Adipocyte (in vitro differentiated cells): ENCODE data around the gene SLC22A5.
A peak's percentile ranks its signal among the peaks of the same experiment; 100 is the strongest.

Experiments
- DNase-seq: peaks from one replicate; pipeline ENCODE4 v3.0.0-alpha.2; 2015; ENCODE audit warnings: low read depth
- H3K27me3 ChIP-seq: replicated peaks from 2 replicates; pipeline ENCODE4 v1.7.0; 2013; ENCODE audit warnings: mild to moderate bottlenecking, low read length, moderate library complexity; ENCODE audit not compliant: control insufficient read depth, insufficient read depth
- H3K36me3 ChIP-seq: 2 replicates; pipeline ENCODE4 v1.7.0; 2013; ENCODE audit warnings: low read length, mild to moderate bottlenecking, moderate library complexity; ENCODE audit not compliant: control insufficient read depth, insufficient read depth, severe bottlenecking
- H3K4me1 ChIP-seq: 2 replicates; pipeline ENCODE4 v1.7.0; 2013; ENCODE audit warnings: mild to moderate bottlenecking, low read length, moderate library complexity; ENCODE audit not compliant: control insufficient read depth, insufficient read depth
- H3K4me3 ChIP-seq: 2 replicates; pipeline ENCODE4 v1.7.0; 2013; ENCODE audit warnings: mild to moderate bottlenecking, low read length, moderate library complexity
- H3K9ac ChIP-seq: 2 replicates; pipeline ENCODE4 v1.7.0; 2013; ENCODE audit warnings: mild to moderate bottlenecking, low read length, moderate library complexity
- H3K9me3 ChIP-seq: 2 replicates; pipeline ENCODE4 v1.7.0; 2013; ENCODE audit warnings: mild to moderate bottlenecking, low read length, moderate library complexity; ENCODE audit not compliant: control insufficient read depth

SLC22A5 gene

GRCh38 chr5:132425009-132425937 lies 55.8 kb downstream of the SLC22A5 start:
- peak; percentile 75 for DNase-seq
- H3K9ac ChIP-seq, result peak overlapping the region; percentile 69
- H3K4me3 ChIP-seq, result peak overlapping the region; percentile 63
- H3K27me3 ChIP-seq, result no peaks in the 10 kb centered on the region
- H3K36me3 ChIP-seq, result no peaks in the 10 kb centered on the region
- H3K4me1 ChIP-seq, result peaks cover 82% of the 10 kb centered on the region
- no peaks in the 10 kb centered on the region for H3K9me3 ChIP-seq

GRCh38 chr5:132425975-132426524 lies 56.5 kb downstream of the SLC22A5 start:
- H3K9me3 ChIP-seq, result no peaks in the 10 kb centered on the region
- H3K27me3 ChIP-seq, result no peaks in the 10 kb centered on the region
- H3K9ac ChIP-seq, result peak overlapping the region; percentile 69
- no peak for DNase-seq
- peaks cover 76% of the 10 kb centered on the region for H3K4me1 ChIP-seq
- peak overlapping the region; percentile 63 for H3K4me3 ChIP-seq
- H3K36me3 ChIP-seq, result no peaks in the 10 kb centered on the region

GRCh38 chr5:132426525-132427138 lies 57.1 kb downstream of the SLC22A5 start:
- peak; percentile 89 for DNase-seq
- Histone ChIP-seq H3K27me3 (no peaks in the 10 kb centered on the region), H3K9me3 (no peaks in the 10 kb centered on the region), H3K9ac (peak overlapping the region; percentile 69), H3K4me1 (peaks cover 70% of the 10 kb centered on the region), H3K4me3 (peak overlapping the region; percentile 63), H3K36me3 (no peaks in the 10 kb centered on the region)

GRCh38 chr5:132427281-132428146 lies 58.0 kb downstream of the SLC22A5 start:
- Histone ChIP-seq H3K4me3 (no peak overlapping the region), H3K9me3 (no peaks in the 10 kb centered on the region), H3K36me3 (no peaks in the 10 kb centered on the region), H3K4me1 (peaks cover 66% of the 10 kb centered on the region), H3K9ac (peak overlapping the region; percentile 60), H3K27me3 (no peaks in the 10 kb centered on the region)
- no peak for DNase-seq

- Histone ChIP-seq H3K9ac (no peak overlapping the region), H3K36me3 (no peaks in the 10 kb centered on the region), H3K9me3 (no peaks in the 10 kb centered on the region), H3K4me3 (no peak overlapping the region), H3K4me1 (peaks cover 63% of the 10 kb centered on the region), H3K27me3 (no peaks in the 10 kb centered on the region)
- no peak for DNase-seq
Measured at GRCh38 chr5:132428147-132428482, 58.6 kb downstream of the SLC22A5 start.

- no peak overlapping the region for H3K9ac ChIP-seq
- no peaks in the 10 kb centered on the region for H3K27me3 ChIP-seq
- peak; percentile 84 for DNase-seq
- H3K36me3 ChIP-seq, result no peaks in the 10 kb centered on the region
- H3K4me3 ChIP-seq, result no peak overlapping the region
- peaks cover 56% of the 10 kb centered on the region for H3K4me1 ChIP-seq
- H3K9me3 ChIP-seq, result no peaks in the 10 kb centered on the region
Measured at GRCh38 chr5:132428484-132429462, 59.3 kb downstream of the SLC22A5 start.

- Histone ChIP-seq H3K4me3 (no peak overlapping the region), H3K9me3 (no peaks in the 10 kb centered on the region), H3K4me1 (peaks cover 53% of the 10 kb centered on the region), H3K9ac (no peak overlapping the region), H3K27me3 (no peaks in the 10 kb centered on the region), H3K36me3 (no peaks in the 10 kb centered on the region)
- DNase-seq, result no peak
Measured at GRCh38 chr5:132429463-132430440, 60.2 kb downstream of the SLC22A5 start.

GRCh38 chr5:132430746-132431145 lies 61.2 kb downstream of the SLC22A5 start:
- no peak for DNase-seq
- Histone ChIP-seq H3K27me3 (no peaks in the 10 kb centered on the region), H3K4me3 (no peak overlapping the region), H3K9me3 (no peaks in the 10 kb centered on the region), H3K9ac (no peak overlapping the region), H3K4me1 (peaks cover 46% of the 10 kb centered on the region), H3K36me3 (no peaks in the 10 kb centered on the region)

GRCh38 chr5:132431632-132432031 lies 62.1 kb downstream of the SLC22A5 start:
- no peak for DNase-seq
- H3K27me3 ChIP-seq, result no peaks in the 10 kb centered on the region
- H3K4me1 ChIP-seq, result peaks cover 37% of the 10 kb centered on the region
- no peak overlapping the region for H3K4me3 ChIP-seq
- H3K9me3 ChIP-seq, result no peaks in the 10 kb centered on the region
- H3K9ac ChIP-seq, result no peak overlapping the region
- H3K36me3 ChIP-seq, result no peaks in the 10 kb centered on the region
